HUES6 (cell line): Measurements from ENCODE around the gene S100A2.
"Not testable (repeated sequence)": the region's sequence is repeated elsewhere in the genome, so short reads cannot be mapped to it uniquely, and the experiment has no call there.

Experiments
- H3K27ac ChIP-seq: 2 replicates; pipeline ENCODE4 v1.7.0; 2013; ENCODE audit warnings: low read depth, mild to moderate bottlenecking, low read length, inconsistent platforms
- H3K27me3 ChIP-seq: 2 replicates; pipeline ENCODE4 v1.6.1; 2013; ENCODE audit warnings: low read length; ENCODE audit not compliant: control insufficient read depth, insufficient read depth
- H3K36me3 ChIP-seq: 2 replicates; pipeline ENCODE4 v1.6.1; 2013; ENCODE audit warnings: low read length; ENCODE audit not compliant: control insufficient read depth, insufficient read depth
- H3K4me1 ChIP-seq: 2 replicates; pipeline ENCODE4 v1.6.1; 2013; ENCODE audit warnings: low read length; ENCODE audit not compliant: control insufficient read depth, insufficient read depth
- H3K4me3 ChIP-seq: 2 replicates; pipeline ENCODE4 v1.5.1; 2013; ENCODE audit warnings: low read depth, low read length
- H3K9ac ChIP-seq: one replicate; pipeline ENCODE4 v1.6.1; 2013; ENCODE audit warnings: mild to moderate bottlenecking, low read length
- H3K9me3 ChIP-seq: 2 replicates; pipeline ENCODE4 v1.6.1; 2013; ENCODE audit warnings: low read depth, low read length; ENCODE audit not compliant: control insufficient read depth, insufficient read depth

The S100A2 gene

GRCh38 chr1:153588033-153588432, 22.4 kb upstream of the S100A2 start:
- H3K27me3 ChIP-seq: not testable (repeated sequence)

GRCh38 chr1:153587314-153587713, 21.7 kb upstream of the S100A2 start:
- Histone ChIP-seq H3K36me3 (no peaks in the 10 kb centered on the region), H3K27me3 (no peaks in the 10 kb centered on the region), H3K9ac (no peak overlapping the region), H3K4me1 (no peaks in the 10 kb centered on the region), H3K27ac (no peak overlapping the region), H3K4me3 (no peak overlapping the region), H3K9me3 (no peaks in the 10 kb centered on the region)

More at GRCh38 chr1:153588033-153588432, 22.4 kb upstream of the S100A2 start:
- H3K9ac ChIP-seq, H3K36me3 ChIP-seq, H3K27ac ChIP-seq, H3K4me1 ChIP-seq, H3K9me3 ChIP-seq, H3K4me3 ChIP-seq: not testable (repeated sequence)

GRCh38 chr1:153586347-153586746, 20.7 kb upstream of the S100A2 start:
- no peaks in the 10 kb centered on the region for H3K27me3 ChIP-seq
- H3K27ac ChIP-seq: no peak overlapping the region
- no peak overlapping the region for H3K9ac ChIP-seq
- H3K36me3 ChIP-seq: no peaks in the 10 kb centered on the region
- no peaks in the 10 kb centered on the region; the same call in 1 of the 2 replicates for H3K9me3 ChIP-seq
- no peak overlapping the region for H3K4me3 ChIP-seq
- H3K4me1 ChIP-seq: no peaks in the 10 kb centered on the region

- no peak overlapping the region for H3K27ac ChIP-seq
- H3K27me3 ChIP-seq: no peaks in the 10 kb centered on the region
- no peak overlapping the region for H3K9ac ChIP-seq
Measured at GRCh38 chr1:153585006-153585405, 19.4 kb upstream of the S100A2 start.

GRCh38 chr1:153583976-153584375, 18.3 kb upstream of the S100A2 start:
- no peaks in the 10 kb centered on the region for H3K36me3 ChIP-seq
- H3K27me3 ChIP-seq: no peaks in the 10 kb centered on the region
- no peak overlapping the region for H3K4me3 ChIP-seq
- H3K27ac ChIP-seq: no peak overlapping the region
- H3K9ac ChIP-seq: no peak overlapping the region
- H3K4me1 ChIP-seq: no peaks in the 10 kb centered on the region
- no peaks in the 10 kb centered on the region; the same call in 1 of the 2 replicates for H3K9me3 ChIP-seq

More at GRCh38 chr1:153585006-153585405, 19.4 kb upstream of the S100A2 start:
- no peak overlapping the region for H3K4me3 ChIP-seq
- H3K4me1 ChIP-seq: no peaks in the 10 kb centered on the region
- H3K9me3 ChIP-seq: no peaks in the 10 kb centered on the region; the same call in 1 of the 2 replicates
- no peaks in the 10 kb centered on the region for H3K36me3 ChIP-seq

- not testable (repeated sequence) for H3K4me3 ChIP-seq, H3K9ac ChIP-seq, H3K27me3 ChIP-seq, H3K36me3 ChIP-seq, H3K4me1 ChIP-seq, H3K27ac ChIP-seq, H3K9me3 ChIP-seq
Measured at GRCh38 chr1:153583514-153583913, 17.9 kb upstream of the S100A2 start.

GRCh38 chr1:153582836-153583235, 17.2 kb upstream of the S100A2 start:
- not testable (repeated sequence) for H3K36me3 ChIP-seq, H3K27me3 ChIP-seq, H3K9me3 ChIP-seq, H3K27ac ChIP-seq, H3K4me3 ChIP-seq, H3K9ac ChIP-seq
- H3K4me1 ChIP-seq: peaks cover 11% of the 10 kb centered on the region; the same call in 1 of the 2 replicates

GRCh38 chr1:153578936-153579335, 13.3 kb upstream of the S100A2 start:
- Histone ChIP-seq H3K4me1 (peaks cover 14% of the 10 kb centered on the region; the same call in 1 of the 2 replicates), H3K27me3 (no peaks in the 10 kb centered on the region), H3K27ac (no peak overlapping the region), H3K9ac (no peak overlapping the region), H3K4me3 (no peak overlapping the region), H3K9me3 (peaks cover 3% of the 10 kb centered on the region; the same call in 1 of the 2 replicates), H3K36me3 (no peaks in the 10 kb centered on the region)

- H3K9ac ChIP-seq: no peak overlapping the region
Measured at GRCh38 chr1:153578490-153578889, 12.8 kb upstream of the S100A2 start.

GRCh38 chr1:153577624-153578051, 12.0 kb upstream of the S100A2 start:
- Histone ChIP-seq H3K36me3 (no peaks in the 10 kb centered on the region), H3K27me3 (no peaks in the 10 kb centered on the region), H3K9me3 (peaks cover 5% of the 10 kb centered on the region), H3K27ac (no peak overlapping the region), H3K4me1 (peaks cover 14% of the 10 kb centered on the region; the same call in 1 of the 2 replicates), H3K9ac (no peak overlapping the region), H3K4me3 (no peak overlapping the region)

More at GRCh38 chr1:153578490-153578889, 12.8 kb upstream of the S100A2 start:
- Histone ChIP-seq H3K27ac (no peak overlapping the region), H3K4me1 (peaks cover 14% of the 10 kb centered on the region; the same call in 1 of the 2 replicates), H3K36me3 (no peaks in the 10 kb centered on the region), H3K9me3 (peaks cover 3% of the 10 kb centered on the region; the same call in 1 of the 2 replicates), H3K4me3 (no peak overlapping the region), H3K27me3 (no peaks in the 10 kb centered on the region)

GRCh38 chr1:153577138-153577537, 11.5 kb upstream of the S100A2 start:
- Histone ChIP-seq H3K27me3 (no peaks in the 10 kb centered on the region), H3K9ac (no peak overlapping the region), H3K4me3 (no peak overlapping the region), H3K27ac (no peak overlapping the region), H3K36me3 (no peaks in the 10 kb centered on the region), H3K4me1 (peaks cover 14% of the 10 kb centered on the region; the same call in 1 of the 2 replicates), H3K9me3 (peaks cover 5% of the 10 kb centered on the region)
